GM18873 (cell line): ENCODE data around the gene SLC1A4.
A peak's percentile ranks its signal among the peaks of the same experiment; 100 is the strongest.
"Not testable (repeated sequence)": the region's sequence is repeated elsewhere in the genome, so short reads cannot be mapped to it uniquely, and the experiment has no call there.

Source experiments
- ATAC-seq: cut with Tn5 transposase; IDR thresholded peaks from one replicate; pipeline ENCODE4 v1.9.1; 2021; ENCODE audit warnings: mild to moderate bottlenecking, moderate library complexity, moderate number of reproducible peaks; ENCODE audit not compliant: unreplicated experiment, low FRiP score

The SLC1A4 gene

GRCh38 chr2:65023742-65024141 is 34.5 kb downstream of the SLC1A4 start:
- ATAC-seq = no peak

- ATAC-seq = no peak
Observed at GRCh38 chr2:65024149-65024829, 35.1 kb downstream of the SLC1A4 start.

GRCh38 chr2:65025453-65026123 is 36.4 kb downstream of the SLC1A4 start:
- ATAC-seq = no peak

GRCh38 chr2:65026154-65026553 is 37.0 kb downstream of the SLC1A4 start:
- ATAC-seq = no peak

DNA sequence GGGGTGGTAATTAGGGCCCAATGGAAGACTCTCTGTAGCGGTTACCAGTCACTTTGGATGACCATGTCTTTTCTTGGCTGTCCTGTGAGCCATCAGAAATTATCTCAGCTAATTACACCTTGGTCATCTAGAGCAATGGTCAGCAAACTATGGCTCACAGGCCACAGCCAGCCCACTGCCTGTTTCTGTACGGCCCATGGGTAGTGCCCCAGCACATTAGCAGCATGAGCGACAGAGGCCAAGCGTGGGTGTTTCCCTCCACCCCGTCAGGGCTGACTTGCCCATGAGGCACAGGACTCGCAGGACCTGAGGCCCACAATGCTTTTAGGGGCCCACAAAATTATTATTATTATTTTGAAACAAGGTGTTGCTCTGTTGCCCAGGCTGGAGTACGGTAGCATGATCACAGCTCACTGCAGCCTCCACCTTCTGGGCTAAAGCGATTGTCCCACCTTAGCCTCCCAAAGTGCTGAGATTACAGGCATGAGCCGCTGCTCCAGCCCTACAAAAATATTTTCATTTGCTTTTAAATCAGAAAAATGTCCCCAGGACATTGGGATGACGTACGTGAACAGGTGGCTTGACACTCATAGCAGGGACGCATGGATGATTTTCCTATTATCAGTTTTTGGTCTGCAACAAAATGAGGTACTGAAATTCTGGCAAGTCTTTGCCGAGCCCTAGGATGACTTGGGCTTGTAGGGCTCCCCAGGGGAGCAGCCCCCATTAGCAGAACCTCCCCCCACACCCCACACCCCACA is 37.7 kb downstream of the SLC1A4 start:
- ATAC-seq = no peak

GRCh38 chr2:65027616-65028244 is 38.5 kb downstream of the SLC1A4 start:
- ATAC-seq = no peak

GRCh38 chr2:65030476-65031332 is 41.5 kb downstream of the SLC1A4 start:
- ATAC-seq = peak; percentile 29

DNA sequence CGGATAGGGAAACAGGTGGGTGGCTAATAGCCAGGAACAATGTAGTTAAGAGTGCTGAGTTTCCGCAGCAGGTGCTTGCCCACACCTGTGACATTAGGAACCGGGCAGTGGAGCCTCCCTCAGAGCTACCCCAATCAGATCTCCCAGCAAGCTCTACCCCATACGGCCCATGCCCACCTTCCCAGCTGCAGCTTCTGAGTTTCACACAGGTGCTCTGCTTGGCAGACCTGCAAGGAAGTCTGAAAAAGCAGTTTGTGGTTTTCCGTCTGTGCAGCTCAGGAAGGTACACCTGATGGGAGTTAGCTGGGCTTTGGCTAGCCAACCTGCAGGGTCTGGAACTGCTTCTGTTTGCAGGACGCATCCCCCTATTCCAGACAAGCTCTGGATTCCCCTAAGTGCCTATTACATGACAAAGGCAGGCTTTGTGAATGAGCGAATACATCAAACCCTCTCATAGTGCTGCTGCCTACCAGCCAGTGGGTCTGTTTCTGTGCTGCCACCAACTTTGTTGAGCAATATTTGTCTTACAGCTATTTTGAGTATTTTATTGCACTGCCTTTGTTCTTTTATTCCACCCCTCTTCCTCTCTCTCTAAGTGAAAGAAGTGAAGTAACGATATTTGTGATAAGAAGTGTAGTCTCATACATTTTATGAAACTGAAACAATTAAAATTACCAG is 42.3 kb downstream of the SLC1A4 start:
- no peak for ATAC-seq

GRCh38 chr2:65032019-65032975 is 43.1 kb downstream of the SLC1A4 start:
- ATAC-seq = no peak

DNA sequence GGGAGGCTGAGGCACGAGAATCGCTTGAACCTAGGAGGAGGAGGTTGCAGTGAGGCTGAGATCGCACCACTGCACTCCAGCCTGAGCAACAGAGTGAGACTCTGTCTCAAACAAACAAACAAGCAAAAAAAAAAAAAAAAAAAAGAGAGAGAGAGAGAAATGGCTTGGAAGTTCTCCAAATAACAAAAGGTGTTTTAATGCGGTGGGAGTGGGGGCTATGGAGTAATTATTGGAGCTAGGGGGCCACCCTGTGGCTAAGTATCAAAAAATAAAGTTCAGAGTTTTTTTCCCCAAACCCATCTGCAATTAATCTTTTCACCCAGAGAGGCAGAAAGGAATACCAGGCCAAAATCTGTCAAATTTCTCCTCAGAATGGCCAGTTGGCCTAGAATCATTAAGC is 44.0 kb downstream of the SLC1A4 start:
- ATAC-seq = no peak

GRCh38 chr2:65033667-65034066 is 44.5 kb downstream of the SLC1A4 start:
- not testable (repeated sequence) for ATAC-seq

DNA sequence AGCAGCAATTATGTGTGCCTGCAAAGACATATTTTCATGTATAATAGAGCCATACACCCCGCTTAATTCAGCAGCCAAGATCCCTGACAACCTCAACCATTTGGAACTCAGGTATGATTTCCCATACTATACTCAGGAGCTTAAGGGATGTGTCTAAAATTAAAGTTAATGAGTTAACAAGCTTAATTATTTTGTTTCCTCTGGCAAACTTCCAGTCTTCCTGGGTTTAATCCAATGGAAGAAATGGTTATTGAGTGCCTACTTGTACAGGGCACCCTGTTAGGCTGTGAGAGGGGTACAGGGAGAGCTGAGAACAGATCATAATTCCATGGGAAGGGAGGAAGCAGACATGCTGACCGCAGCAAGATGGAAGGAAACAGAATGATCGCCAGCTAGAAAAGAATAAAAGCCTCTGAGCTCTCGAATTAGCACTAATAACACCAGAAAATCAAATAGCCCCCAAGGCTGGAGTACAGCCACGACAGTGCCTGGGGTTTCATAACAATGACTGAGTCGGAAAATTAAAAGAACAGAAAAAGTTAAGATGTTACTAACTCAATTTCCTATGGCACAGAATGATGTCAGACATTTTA is 46.2 kb downstream of the SLC1A4 start:
- ATAC-seq = no peak

- ATAC-seq = no peak
Observed at GRCh38 chr2:65037178-65037577, 48.0 kb downstream of the SLC1A4 start.

DNA sequence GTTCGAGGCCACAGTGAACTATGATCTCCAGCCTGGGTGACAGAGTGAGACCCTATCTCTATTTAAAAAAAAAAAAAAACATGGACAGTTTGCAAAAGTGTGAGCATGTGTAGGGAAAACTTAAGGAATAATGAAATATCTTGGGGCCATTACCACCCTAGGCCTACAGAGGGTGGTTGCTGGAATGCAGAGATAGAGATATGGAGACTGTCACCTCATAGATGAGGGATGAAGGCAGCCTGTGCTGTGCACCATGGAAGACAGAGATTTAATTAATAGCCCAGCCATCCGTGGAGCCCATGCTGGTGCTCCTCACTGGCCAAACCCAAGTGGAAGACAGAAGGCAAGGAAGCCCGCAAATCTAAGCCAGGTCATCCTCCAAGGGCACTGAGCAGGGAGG is 50.4 kb downstream of the SLC1A4 start:
- ATAC-seq = no peak

DNA sequence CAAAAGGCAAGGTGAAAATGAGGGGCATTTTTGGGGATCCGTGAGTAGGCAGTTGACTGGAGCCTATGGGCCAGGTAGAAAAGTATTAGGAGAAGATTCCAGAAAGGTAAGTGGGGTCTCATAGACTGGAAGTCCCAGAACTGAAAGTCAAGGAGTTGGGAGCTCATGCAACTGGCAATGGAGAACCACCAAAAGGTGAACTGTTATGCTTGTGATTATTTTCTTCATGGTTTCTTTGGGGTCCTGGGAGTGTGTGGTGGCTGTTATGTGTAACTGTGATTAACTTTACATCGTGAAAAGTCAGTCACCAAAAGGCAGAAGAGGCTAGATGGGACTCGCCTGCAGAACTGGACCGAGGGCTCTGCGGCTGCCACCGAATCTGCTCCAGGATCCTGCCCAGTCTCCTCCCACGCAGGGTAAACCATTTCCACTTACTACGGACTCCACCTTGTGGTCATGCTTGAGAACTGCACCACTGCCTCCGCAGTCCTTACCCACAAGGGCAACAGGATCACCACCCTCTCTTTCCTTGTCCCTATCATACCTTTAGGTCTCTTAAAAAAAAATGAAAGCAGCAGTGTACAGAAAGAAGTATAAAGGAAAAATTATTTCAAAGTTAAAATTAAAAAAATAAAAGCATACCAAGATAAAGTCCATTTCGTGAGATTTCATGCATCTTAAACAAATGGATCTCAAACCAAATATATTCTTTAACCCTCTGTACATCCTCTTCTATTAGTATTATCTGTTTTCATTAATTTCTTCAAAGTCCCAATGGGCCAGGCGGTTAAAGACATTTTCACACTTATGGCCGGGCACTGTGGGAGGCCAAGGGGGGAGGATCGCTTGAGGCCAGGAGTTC is 51.4 kb downstream of the SLC1A4 start:
- ATAC-seq = peak; percentile 69

GRCh38 chr2:65043001-65043400 is 53.8 kb downstream of the SLC1A4 start:
- no peak for ATAC-seq

DNA sequence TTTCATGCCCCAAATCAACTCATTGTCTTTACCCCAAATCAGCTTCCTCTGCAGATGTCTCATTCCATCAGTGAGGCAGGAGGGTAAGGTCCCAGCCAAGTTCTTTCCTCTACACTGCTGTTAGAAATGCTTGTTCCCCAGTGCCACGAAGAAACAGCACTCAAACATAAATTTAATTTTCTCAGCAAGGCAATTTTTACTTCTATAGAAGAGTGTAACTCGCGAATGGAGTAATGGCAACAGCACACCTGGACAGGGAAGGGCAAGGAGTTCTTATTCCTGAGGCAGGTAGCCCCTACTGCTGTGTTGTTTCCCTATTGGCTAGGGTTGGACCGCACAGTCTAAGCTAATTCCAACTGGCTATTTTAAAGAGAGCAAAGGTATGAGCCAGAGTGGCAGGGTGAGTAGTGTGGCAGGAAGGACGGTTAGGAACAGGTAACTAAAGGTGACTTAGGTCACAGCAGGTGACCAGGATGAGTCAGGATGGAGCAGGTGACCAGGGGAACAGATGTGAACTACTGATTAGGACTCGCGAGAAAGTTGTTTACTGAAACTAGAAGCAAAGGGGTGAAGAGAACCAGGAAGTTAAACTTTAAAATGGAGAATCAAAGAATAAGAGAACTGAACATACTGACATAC is 55.0 kb downstream of the SLC1A4 start:
- no peak for ATAC-seq
